Testis (tissue), 3 donors: ENCODE results near the gene OR6J1. TPM values are rescaled to one million over a fixed set of nuclear protein-coding genes. Genes with fewer than 3 reads are reported as not detected.

Experiments
- DNase-seq: peaks from one replicate; pipeline ENCODE4 v3.0.0-alpha.2; 2019
- H3K27ac ChIP-seq, 2 donors: fragments of 200-600 bp; sonication (generic); one replicate each; pipeline ENCODE4 v1.5.1; 2019
- H3K27me3 ChIP-seq: fragments of 200-600 bp; sonication (generic); one replicate; pipeline ENCODE4 v1.5.1; 2019
- H3K36me3 ChIP-seq: fragments of 200-600 bp; sonication (generic); one replicate; pipeline ENCODE4 v1.5.1; 2017; ENCODE audit warnings: low read depth; ENCODE audit errors: missing control alignments
- H3K4me1 ChIP-seq: fragments of 200-600 bp; sonication (generic); one replicate; pipeline ENCODE4 v1.5.1; 2019
- H3K4me3 ChIP-seq, 2 donors: fragments of 200-600 bp; sonication (generic); one replicate each; pipeline ENCODE4 v1.5.1; 2017 to 2019
- H3K9me3 ChIP-seq: fragments of 200-600 bp; sonication (generic); one replicate; pipeline ENCODE4 v1.5.1; 2017
- CTCF ChIP-seq, 3 experiments: fragments of 450-650 bp in 2 of 3; fragments of 200-600 bp in 1 of 3; sonication (generic) in 1 of 3; IDR thresholded peaks; one replicate each; pipeline ENCODE4 v1.5.1; 2016 to 2019; ENCODE audit warnings: antibody characterized with exemption in 3 of 3, mild to moderate bottlenecking in 2 of 3, moderate library complexity in 1 of 3
- POLR2A ChIP-seq: fragments of 450-650 bp; IDR thresholded peaks from one replicate; pipeline ENCODE4 v1.6.1; 2017; ENCODE audit warnings: antibody characterized with exemption, mild to moderate bottlenecking, moderate library complexity
- WGBS, 2 donors: methylation state at CpG; one replicate each; pipeline ENCODE4 v1.1.5; 2018; 5-methylcytosine and 5-hydroxymethylcytosine counted together
- intact Hi-C: fragments of 100-400 bp; cut with DNase I; formaldehyde crosslinking; loops from one replicate; pipeline ENCODE4 v1.15.1; 2023; ENCODE audit warnings: low total_unique reads
- polyA plus RNA-seq: library from polyadenylated mRNA; stranded (reverse); fragments of 350-450 nt; fragmentation: Illumina TruSeq; extraction: RNeasy Lipid Tissue Mini Kit (QIAGEN cat#74804); gene quantifications from one replicate; pipeline ENCODE4 v1.2.3, GENCODE V29; 2014; ENCODE audit warnings: low read depth, low replicate concordance; ENCODE audit not compliant: insufficient read depth
- total RNA-seq, 2 donors: library from RNA; depleted of rRNA; stranded (reverse); fragments of >200 nt; gene quantifications; one replicate each; pipeline ENCODE4 v1.2.3, GENCODE V29; 2016

The OR6J1 gene
- total and polyA plus RNA-seq, 3 donors from 2014 or later: 0.19 TPM; not detected in 2

GRCh38 chr14:22606380-22606779, 37.8 kb downstream of the OR6J1 start:
- H3K4me1 ChIP-seq: peaks cover 7% of the 10 kb centered on the region
- TF ChIP-seq CTCF (IDR thresholded peaks at IDR 0.05) (no peak), POLR2A (no peak)
- no peak overlapping the region for H3K27ac ChIP-seq
- H3K27me3 ChIP-seq: no peaks in the 10 kb centered on the region
- H3K4me3 ChIP-seq: no peak overlapping the region
- no peak for DNase-seq
- H3K36me3 ChIP-seq: no peaks in the 10 kb centered on the region
- intact Hi-C loops: no loop called here
- H3K9me3 ChIP-seq: no peaks in the 10 kb centered on the region
- whole genome bisulfite sequencing, 2 donors: 91 to 92% methylated on average over 6 of the region's 6 CpGs

GRCh38 chr14:22602862-22603261, 41.3 kb downstream of the OR6J1 start:
- Histone ChIP-seq H3K36me3 (no peaks in the 10 kb centered on the region), H3K9me3 (no peaks in the 10 kb centered on the region), H3K27ac (no peak overlapping the region), H3K4me3 (no peak overlapping the region), H3K4me1 (peaks cover 7% of the 10 kb centered on the region), H3K27me3 (no peaks in the 10 kb centered on the region)
- no peak for DNase-seq
- intact Hi-C loops: no loop called here
- TF ChIP-seq POLR2A (no peak), CTCF (IDR thresholded peaks at IDR 0.05) (no peak)

GRCh38 chr14:22601996-22602395, 42.2 kb downstream of the OR6J1 start:
- no peak for DNase-seq
- Histone ChIP-seq H3K4me1 (peaks cover 13% of the 10 kb centered on the region), H3K36me3 (no peaks in the 10 kb centered on the region), H3K27me3 (no peaks in the 10 kb centered on the region), H3K4me3 (no peak overlapping the region), H3K9me3 (no peaks in the 10 kb centered on the region), H3K27ac (no peak overlapping the region)
- intact Hi-C loops: no loop called here
- WGBS, 2 donors: 76 to 98% methylated on average over 5 of the region's 5 CpGs
- TF ChIP-seq POLR2A (no peak), CTCF (IDR thresholded peaks at IDR 0.05) (no peak)

GRCh38 chr14:22601456-22601855, 42.7 kb downstream of the OR6J1 start:
- Histone ChIP-seq H3K27ac (no peak overlapping the region), H3K9me3 (no peaks in the 10 kb centered on the region), H3K4me1 (peaks cover 13% of the 10 kb centered on the region), H3K36me3 (no peaks in the 10 kb centered on the region), H3K27me3 (no peaks in the 10 kb centered on the region), H3K4me3 (no peak overlapping the region)
- 49 to 57% methylated on average over 2 of the region's 2 CpGs for WGBS, 2 donors
- DNase-seq: peak; percentile 90
- intact Hi-C loops: no loop called here
- TF ChIP-seq POLR2A: no peak
- no peak for TF ChIP-seq CTCF (IDR thresholded peaks at IDR 0.05)

- no peak for DNase-seq
- H3K27me3 ChIP-seq: no peaks in the 10 kb centered on the region
- H3K4me3 ChIP-seq: peak overlapping the region in 1 of 2 donors; percentile 78
- H3K4me1 ChIP-seq: peaks cover 13% of the 10 kb centered on the region
- TF ChIP-seq CTCF (IDR thresholded peaks at IDR 0.05) (no peak), POLR2A (no peak)
- intact Hi-C loops: no loop called here
- no peaks in the 10 kb centered on the region for H3K36me3 ChIP-seq
- H3K9me3 ChIP-seq: no peaks in the 10 kb centered on the region
- H3K27ac ChIP-seq: no peak overlapping the region
These were observed 44.1 kb downstream of the OR6J1 start for GRCh38 chr14:22600027-22600426.
